Adrenal gland (tissue), 12 donors: ENCODE data around the gene STAB2. TPM values are rescaled to one million over a fixed set of nuclear protein-coding genes. Genes with fewer than 3 reads are reported as not detected.

Experiments used
- DNase-seq, 7 donors: peaks; one replicate each; pipeline ENCODE4 v3.0.0-alpha.2; 2019 to 2020
- H3K27ac ChIP-seq, 5 donors: fragments of 200-600 bp; sonication (generic) in 4 of 5; 1 replicate in 3 of 5; 2 replicates in 2 of 5; pipeline versions ENCODE4 v1.5.1 to v1.8.0; 2016 to 2020; ENCODE audit warnings: mild to moderate bottlenecking in 1 of 5
- H3K27me3 ChIP-seq: fragments of 200-600 bp; 2 replicates; pipeline ENCODE4 v1.8.0; 2021
- H3K36me3 ChIP-seq, 2 donors: fragments of 200-600 bp; replicated peaks in 1 of 2; 1 replicate in 1 of 2; 2 replicates in 1 of 2; pipeline versions ENCODE4 v1.5.1 to v1.8.0; 2018 to 2022
- H3K4me1 ChIP-seq, 2 donors: fragments of 200-600 bp; replicated peaks in 1 of 2; 1 replicate in 1 of 2; 2 replicates in 1 of 2; pipeline versions ENCODE4 v1.5.1 to v1.8.0; 2018 to 2021
- H3K4me3 ChIP-seq, 4 donors: fragments of 200-600 bp; sonication (generic) in 3 of 4; one replicate each; pipeline ENCODE4 v1.5.1; 2016 to 2018
- H3K9me3 ChIP-seq, 3 donors: fragments of 200-600 bp; sonication (generic) in 1 of 3; replicated peaks in 1 of 3; 1 replicate in 2 of 3; 2 replicates in 1 of 3; pipeline versions ENCODE4 v1.5.1 to v1.8.0; 2016 to 2021
- POLR2A ChIP-seq, 2 donors: fragments of 450-650 bp; IDR thresholded peaks; one replicate each; pipeline ENCODE4 v1.6.1; 2017; ENCODE audit warnings: antibody characterized with exemption in 2 of 2, mild to moderate bottlenecking in 2 of 2, moderate library complexity in 1 of 2
- WGBS, 4 donors: extraction: QIAGEN DNeasy Blood & Tissue Kit in 2 of 4; methylation state at CpG; one replicate each; pipeline versions ENCODE4 v1.1.5 to v1.1.7; 2013 to 2017; 5-methylcytosine and 5-hydroxymethylcytosine counted together
- intact Hi-C, 2 donors: fragments of 100-400 bp; cut with DNase I; formaldehyde crosslinking; loops; one replicate each; pipeline versions ENCODE4 v1.14.1 to v1.15.0; 2022 to 2023
- polyA plus RNA-seq, 3 donors: library from polyadenylated mRNA; stranded (reverse); fragments of 200-250 nt in 2 of 3; fragments of 350-450 nt in 1 of 3; fragmentation: Illumina TruSeq in 1 of 3; extraction: RNeasy Lipid Tissue Mini Kit (QIAGEN cat#74804) in 1 of 3; gene quantifications; one replicate each; pipeline ENCODE4 v1.2.3, GENCODE V29; 2013 to 2014
- total RNA-seq, 9 donors: library from RNA; depleted of rRNA in 4 of 9; stranded (reverse); fragments of >200 nt in 4 of 9; fragments of 120-200 nt in 1 of 9; fragmentation: NEBNext Ultra II Directional in 1 of 9; extraction: Animal tissue kit (Norgen Biotek cat#: 25700) in 1 of 9; gene quantifications; one replicate each; pipeline versions ENCODE4 v1.1.0 to v1.2.4, GENCODE V29; 2013 to 2023
- TF ChIP-seq, protein P1 (sequence below), 6 experiments: fragments of 450-650 bp in 4 of 6; fragments of 200-600 bp in 2 of 6; sonication (generic) in 1 of 6; IDR thresholded peaks; 1 replicate in 5 of 6; 2 replicates in 1 of 6; pipeline versions ENCODE4 v1.5.1 to v1.8.0; 2016 to 2021; ENCODE audit warnings: antibody characterized with exemption in 6 of 6, mild to moderate bottlenecking in 2 of 6, moderate library complexity in 1 of 6
- donor health status: healthy with polysubstance abuse.
- donor health status: Bipolar disorder and iron deficiency.
- donor health status: DM: yes; HTN: yes; CAD: no.
- donor health status: DM: no; HTN: no; CAD: no.
- donor health status: DM: no; HTN: no; CAD: no.
- donor health status: DM: yes; HTN: yes; CAD: no.

The STAB2 gene
- total and polyA plus RNA-seq, 12 donors = 0.02 to 2.1 (median 0.27) TPM; not detected in 1

GRCh38 chr12:103810111-103810510 is 223.0 kb downstream of the STAB2 start:
- Histone ChIP-seq H3K4me1 (peaks cover 26 to 46% of the 10 kb centered on the region in 2 donors), H3K36me3 (no peaks in the 10 kb centered on the region), H3K9me3 (no peaks in the 10 kb centered on the region), H3K4me3 (no peak overlapping the region), H3K27me3 (no peaks in the 10 kb centered on the region), H3K27ac (no peak overlapping the region)
- intact Hi-C loops = no loop called here
- no peak for TF ChIP-seq POLR2A (IDR thresholded peaks at IDR 0.05)
- TF ChIP-seq, protein P1, sequence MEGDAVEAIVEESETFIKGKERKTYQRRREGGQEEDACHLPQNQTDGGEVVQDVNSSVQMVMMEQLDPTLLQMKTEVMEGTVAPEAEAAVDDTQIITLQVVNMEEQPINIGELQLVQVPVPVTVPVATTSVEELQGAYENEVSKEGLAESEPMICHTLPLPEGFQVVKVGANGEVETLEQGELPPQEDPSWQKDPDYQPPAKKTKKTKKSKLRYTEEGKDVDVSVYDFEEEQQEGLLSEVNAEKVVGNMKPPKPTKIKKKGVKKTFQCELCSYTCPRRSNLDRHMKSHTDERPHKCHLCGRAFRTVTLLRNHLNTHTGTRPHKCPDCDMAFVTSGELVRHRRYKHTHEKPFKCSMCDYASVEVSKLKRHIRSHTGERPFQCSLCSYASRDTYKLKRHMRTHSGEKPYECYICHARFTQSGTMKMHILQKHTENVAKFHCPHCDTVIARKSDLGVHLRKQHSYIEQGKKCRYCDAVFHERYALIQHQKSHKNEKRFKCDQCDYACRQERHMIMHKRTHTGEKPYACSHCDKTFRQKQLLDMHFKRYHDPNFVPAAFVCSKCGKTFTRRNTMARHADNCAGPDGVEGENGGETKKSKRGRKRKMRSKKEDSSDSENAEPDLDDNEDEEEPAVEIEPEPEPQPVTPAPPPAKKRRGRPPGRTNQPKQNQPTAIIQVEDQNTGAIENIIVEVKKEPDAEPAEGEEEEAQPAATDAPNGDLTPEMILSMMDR (IDR thresholded peaks at IDR 0.05) = no peak
- DNase-seq = no peak
- WGBS, 4 donors = 71 to 86% (median 84%) methylated on average over 5 of the region's 5 CpGs

DNA sequence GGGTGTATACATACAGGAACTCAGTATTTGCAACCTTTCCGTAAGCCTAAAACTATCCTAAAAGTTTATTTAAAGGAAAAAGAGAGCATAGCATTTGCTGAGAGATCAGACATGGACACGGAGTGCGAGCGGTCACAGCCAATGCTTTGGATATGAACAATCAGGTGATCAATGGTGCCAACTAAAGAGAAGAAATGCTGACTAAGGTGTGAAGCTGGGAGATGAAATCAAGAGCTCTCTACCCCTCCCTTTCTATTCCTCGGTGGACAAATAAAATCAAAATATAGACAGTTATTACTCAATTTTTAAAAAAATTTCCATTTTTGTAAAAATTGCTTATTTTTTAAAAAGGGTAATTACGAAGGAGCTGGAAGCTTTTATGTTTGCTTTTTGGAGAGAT is 224.7 kb downstream of the STAB2 start:
- Histone ChIP-seq H3K27ac (no peak overlapping the region), H3K4me3 (no peak overlapping the region), H3K36me3 (no peaks in the 10 kb centered on the region), H3K27me3 (no peaks in the 10 kb centered on the region), H3K9me3 (no peaks in the 10 kb centered on the region), H3K4me1 (peaks cover 17 to 33% of the 10 kb centered on the region in 2 donors)
- no peak for DNase-seq
- intact Hi-C loops = no loop called here
- WGBS, 4 donors = 80 to 98% (median 87%) methylated on average over 6 of the region's 6 CpGs
- TF ChIP-seq, protein P1 (IDR thresholded peaks at IDR 0.05) = no peak
- no peak for TF ChIP-seq POLR2A (IDR thresholded peaks at IDR 0.05)

GRCh38 chr12:103812789-103813188 is 225.7 kb downstream of the STAB2 start:
- intact Hi-C loops = no loop called here
- H3K4me1 ChIP-seq = peaks cover 17 to 27% of the 10 kb centered on the region in 2 donors
- DNase-seq = no peak
- H3K36me3 ChIP-seq = no peaks in the 10 kb centered on the region
- TF ChIP-seq POLR2A (IDR thresholded peaks at IDR 0.05) = no peak
- TF ChIP-seq, protein P1 (IDR thresholded peaks at IDR 0.05) = no peak
- H3K27me3 ChIP-seq = no peaks in the 10 kb centered on the region
- H3K9me3 ChIP-seq = no peaks in the 10 kb centered on the region
- WGBS, 4 donors = 93 to 100% (median 97%) methylated on average over 1 of the region's 1 CpG
- no peak overlapping the region for H3K4me3 ChIP-seq
- H3K27ac ChIP-seq = no peak overlapping the region

DNA sequence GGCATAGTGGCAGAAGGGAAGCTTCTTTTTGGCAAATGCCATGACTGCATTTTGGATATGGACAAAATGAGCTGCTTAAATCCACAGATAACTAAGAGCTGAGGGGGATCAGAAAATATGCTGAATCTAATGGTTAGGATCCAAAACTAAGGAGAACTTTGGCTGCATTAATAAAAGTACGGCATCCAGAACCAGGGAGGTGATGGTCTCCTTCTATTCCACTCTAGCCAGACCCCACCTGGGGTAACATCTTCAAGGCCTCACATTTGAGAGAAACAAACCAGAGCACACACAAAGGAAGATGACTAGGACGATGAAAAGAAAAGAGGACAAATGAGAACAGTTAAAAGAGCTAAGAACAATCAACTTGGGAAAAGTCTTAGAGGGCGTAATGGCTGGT is 226.4 kb downstream of the STAB2 start:
- WGBS, 4 donors = 88 to 93% (median 90%) methylated on average over 3 of the region's 3 CpGs

More for the DNA sequence above, 226.4 kb downstream of the STAB2 start:
- Histone ChIP-seq H3K4me1 (peaks cover 14 to 21% of the 10 kb centered on the region in 2 donors), H3K27me3 (no peaks in the 10 kb centered on the region), H3K27ac (no peak overlapping the region), H3K9me3 (no peaks in the 10 kb centered on the region), H3K36me3 (no peaks in the 10 kb centered on the region), H3K4me3 (no peak overlapping the region)
- intact Hi-C loops = no loop called here
- no peak for DNase-seq
- TF ChIP-seq POLR2A (IDR thresholded peaks at IDR 0.05) = no peak
- TF ChIP-seq, protein P1 (IDR thresholded peaks at IDR 0.05) = no peak
